Progenitor cell of endocrine pancreas (in vitro differentiated cells): Measurements from ENCODE around the gene ARHGAP25. TPM values are rescaled to one million over a fixed set of nuclear protein-coding genes. Genes with fewer than 3 reads are reported as not detected.

Source experiments
- DNase-seq: peaks from one replicate; pipeline ENCODE4 v3.0.0; 2021; ENCODE audit warnings: low spot score; ENCODE audit not compliant: unreplicated experiment
- H3K27ac Mint-ChIP-seq: 2 replicates; pipeline ENCODE4 v1.8.0; 2021; ENCODE audit warnings: mild to moderate bottlenecking, moderate library complexity, mixed read lengths
- H3K27me3 Mint-ChIP-seq: 2 replicates; pipeline ENCODE4 v1.8.0; 2021; ENCODE audit warnings: mixed read lengths
- H3K36me3 Mint-ChIP-seq: 2 replicates; pipeline ENCODE4 v1.8.0; 2022; ENCODE audit warnings: mixed read lengths; ENCODE audit not compliant: insufficient read depth
- H3K4me1 Mint-ChIP-seq: 2 replicates; pipeline ENCODE4 v1.8.0; 2021; ENCODE audit warnings: low read depth, mixed read lengths
- H3K4me3 Mint-ChIP-seq: 2 replicates; pipeline ENCODE4 v1.8.0; 2021; ENCODE audit warnings: low read depth, mild to moderate bottlenecking, moderate library complexity, mixed read lengths
- H3K9me3 Mint-ChIP-seq: 2 replicates; pipeline ENCODE4 v1.8.0; 2021; ENCODE audit warnings: low read depth, mixed read lengths
- CTCF ChIP-seq: fragments of 200-600 bp; sonication (generic); IDR thresholded peaks from one replicate; pipeline ENCODE4 v1.5.0; 2021; ENCODE audit warnings: antibody characterized with exemption, mild to moderate bottlenecking; ENCODE audit not compliant: unreplicated experiment
- total RNA-seq: library from RNA; stranded (reverse); gene quantifications from 2 replicates; pipeline ENCODE4 v1.2.1, GENCODE V29; 2021

ARHGAP25 gene
- total RNA-seq, 1 donor from 2014 or later = 1.3 TPM

- peaks cover 1% of the 10 kb centered on the region for H3K36me3 Mint-ChIP-seq
- no peak overlapping the region for H3K27ac Mint-ChIP-seq
- H3K9me3 Mint-ChIP-seq = peaks cover 9% of the 10 kb centered on the region
- no peaks in the 10 kb centered on the region for H3K27me3 Mint-ChIP-seq
- no peak overlapping the region for H3K4me3 Mint-ChIP-seq
- DNase-seq = no peak
- H3K4me1 Mint-ChIP-seq = no peaks in the 10 kb centered on the region
- TF ChIP-seq CTCF = no peak
These were observed 34.1 kb upstream of the ARHGAP25 start for GRCh38 chr2:68700560-68700959.

- no peak for TF ChIP-seq CTCF
These were observed 28.0 kb upstream of the ARHGAP25 start for GRCh38 chr2:68706637-68707036.

GRCh38 chr2:68708629-68709028 lies 26.0 kb upstream of the ARHGAP25 start:
- TF ChIP-seq CTCF = no peak
- Mint-ChIP-seq H3K36me3 (no peaks in the 10 kb centered on the region), H3K27ac (no peak overlapping the region), H3K4me1 (no peaks in the 10 kb centered on the region), H3K27me3 (no peaks in the 10 kb centered on the region), H3K9me3 (no peaks in the 10 kb centered on the region), H3K4me3 (no peak overlapping the region)
- DNase-seq = no peak

More at GRCh38 chr2:68706637-68707036, 28.0 kb upstream of the ARHGAP25 start:
- H3K9me3 Mint-ChIP-seq = no peaks in the 10 kb centered on the region
- no peak overlapping the region for H3K27ac Mint-ChIP-seq
- H3K4me3 Mint-ChIP-seq = no peak overlapping the region
- no peak for DNase-seq
- no peaks in the 10 kb centered on the region for H3K27me3 Mint-ChIP-seq
- H3K36me3 Mint-ChIP-seq = no peaks in the 10 kb centered on the region
- H3K4me1 Mint-ChIP-seq = no peaks in the 10 kb centered on the region

GRCh38 chr2:68709421-68709911 lies 25.1 kb upstream of the ARHGAP25 start:
- Mint-ChIP-seq H3K36me3 (no peaks in the 10 kb centered on the region), H3K9me3 (no peaks in the 10 kb centered on the region), H3K4me3 (no peak overlapping the region), H3K27me3 (no peaks in the 10 kb centered on the region), H3K4me1 (no peaks in the 10 kb centered on the region), H3K27ac (no peak overlapping the region)
- DNase-seq = no peak
- peak; percentile 74 for TF ChIP-seq CTCF

GRCh38 chr2:68710336-68710735 lies 24.3 kb upstream of the ARHGAP25 start:
- Mint-ChIP-seq H3K27me3 (no peaks in the 10 kb centered on the region), H3K4me1 (no peaks in the 10 kb centered on the region), H3K9me3 (no peaks in the 10 kb centered on the region), H3K4me3 (no peak overlapping the region), H3K36me3 (no peaks in the 10 kb centered on the region), H3K27ac (no peak overlapping the region)
- no peak for TF ChIP-seq CTCF
- DNase-seq = no peak
